B cell (primary cell): Measurements from ENCODE around the gene APH1A. TPM values are rescaled to one million over a fixed set of nuclear protein-coding genes. Genes with fewer than 3 reads are reported as not detected.

Experiments used
- ATAC-seq: fragments of 200-7000 bp; cut with Tn5 transposase; one replicate; pipeline ENCODE4 v1.10.0; 2021; ENCODE audit warnings: low read depth, mild to moderate bottlenecking, moderate number of reproducible peaks, moderate library complexity
- CTCF ChIA-PET: fragments of 350-600 bp; sonication (Branson Sonifier 250); formaldehyde crosslinking; loops from one replicate; lab custom pipeline; 2021; ENCODE audit warnings: antibody characterized with exemption, inconsistent platforms; lab: Charles Lee
- POLR2A ChIA-PET: fragments of 350-600 bp; sonication (Branson Sonifier 250); formaldehyde crosslinking; loops from one replicate; lab custom pipeline; 2021; ENCODE audit warnings: antibody characterized with exemption; lab: Charles Lee
- DNase-seq: peaks from one replicate; pipeline ENCODE4 v3.0.0; 2013
- H2AFZ ChIP-seq: 2 replicates; pipeline ENCODE4 v1.6.1; 2012; ENCODE audit warnings: mild to moderate bottlenecking, low read depth, low read length; ENCODE audit not compliant: insufficient read depth, poor library complexity, severe bottlenecking
- H3K27ac ChIP-seq, 2 donors: 1 replicate in 1 of 2; 2 replicates in 1 of 2; pipeline ENCODE4 v1.5.1; 2012 to 2013; ENCODE audit warnings: low read length in 2 of 2, mild to moderate bottlenecking in 2 of 2, moderate library complexity in 1 of 2
- H3K27me3 ChIP-seq, 4 experiments: fragments of 200-600 bp in 1 of 4; sonication (generic) in 1 of 4; replicated peaks in 1 of 4; 1 replicate in 2 of 4; 2 replicates in 2 of 4; pipeline versions ENCODE4 v1.6.1 to v1.7.0; 2013 to 2016; ENCODE audit warnings: low read length in 3 of 4, mild to moderate bottlenecking in 2 of 4, mixed read lengths in 1 of 4, moderate library complexity in 1 of 4; ENCODE audit not compliant: insufficient read depth in 4 of 4, control insufficient read depth in 3 of 4; ENCODE audit errors: control extremely low read depth in 1 of 4
- H3K36me3 ChIP-seq, 2 experiments: replicated peaks in 1 of 2; 1 replicate in 1 of 2; 2 replicates in 1 of 2; pipeline versions ENCODE4 v1.6.1 to v1.7.1; 2013; ENCODE audit warnings: low read length in 1 of 2; ENCODE audit not compliant: insufficient read depth in 2 of 2, control insufficient read depth in 1 of 2; ENCODE audit errors: control extremely low read depth in 1 of 2, extremely low read depth in 1 of 2
- H3K4me1 ChIP-seq, 2 donors: fragments of 200-600 bp in 1 of 2; sonication (generic) in 1 of 2; 1 replicate in 1 of 2; 2 replicates in 1 of 2; pipeline versions ENCODE4 v1.5.1 to v1.6.1; 2013 to 2017; ENCODE audit warnings: low read length in 2 of 2; ENCODE audit not compliant: control insufficient read depth in 2 of 2, insufficient read depth in 2 of 2
- H3K4me2 ChIP-seq: replicated peaks from 2 replicates; pipeline ENCODE3; 2012; ENCODE audit warnings: mild to moderate bottlenecking, low read depth, low read length; ENCODE audit not compliant: poor library complexity, severe bottlenecking
- H3K4me3 ChIP-seq, 5 experiments: fragments of 200-600 bp in 1 of 5; sonication (generic) in 1 of 5; 1 replicate in 3 of 5; 2 replicates in 2 of 5; pipeline versions ENCODE4 v1.5.1 to v1.7.0; 2011 to 2016; ENCODE audit warnings: low read length in 4 of 5, mild to moderate bottlenecking in 4 of 5, low read depth in 2 of 5, control low read depth in 1 of 5, moderate library complexity in 1 of 5; ENCODE audit not compliant: insufficient read depth in 1 of 5; ENCODE audit errors: control extremely low read depth in 1 of 5, extremely low read depth in 1 of 5
- H3K79me2 ChIP-seq: fragments of 200-600 bp; sonication (generic); one replicate; pipeline ENCODE4 v1.6.0; 2016; ENCODE audit warnings: low read length; ENCODE audit not compliant: control insufficient read depth, insufficient read depth
- H3K9ac ChIP-seq: fragments of 200-600 bp; sonication (generic); 2 replicates; pipeline ENCODE4 v1.6.1; 2017; ENCODE audit warnings: mild to moderate bottlenecking, low read length, moderate library complexity
- H3K9me3 ChIP-seq, 3 donors: one replicate each; pipeline versions ENCODE4 v1.6.1 to v1.7.1; 2013; ENCODE audit warnings: low read length in 2 of 3; ENCODE audit not compliant: control insufficient read depth in 2 of 3, insufficient read depth in 1 of 3; ENCODE audit errors: control extremely low read depth in 1 of 3
- H4K20me1 ChIP-seq: 2 replicates; pipeline ENCODE4 v1.6.0; 2012; ENCODE audit warnings: mild to moderate bottlenecking, low read length; ENCODE audit not compliant: insufficient read depth, control insufficient read depth, poor library complexity, severe bottlenecking
- H3K27ac Mint-ChIP-seq: one replicate; pipeline ENCODE4 v1.8.0; 2021; ENCODE audit warnings: mixed read lengths
- H3K27me3 Mint-ChIP-seq: one replicate; pipeline ENCODE4 v1.8.0; 2021; ENCODE audit warnings: mixed read lengths
- H3K4me1 Mint-ChIP-seq: one replicate; pipeline ENCODE4 v1.8.0; 2021; ENCODE audit warnings: mixed read lengths
- H3K4me3 Mint-ChIP-seq: one replicate; pipeline ENCODE4 v1.8.0; 2021; ENCODE audit warnings: mixed read lengths
- H3K9me3 Mint-ChIP-seq: one replicate; pipeline ENCODE4 v1.8.0; 2022; ENCODE audit warnings: mixed read lengths; ENCODE audit not compliant: insufficient read depth
- EZH2 ChIP-seq: IDR thresholded peaks from 2 replicates; pipeline ENCODE4 v1.6.1; 2012; ENCODE audit warnings: borderline replicate concordance, low read depth, mild to moderate bottlenecking, moderate library complexity, low read length; ENCODE audit not compliant: insufficient read depth, poor library complexity, severe bottlenecking
- WGBS: methylation state at CpG from one replicate; pipeline ENCODE4 v1.1.5; 2013; ENCODE audit warnings: missing lambda C conversion rate; ENCODE audit not compliant: insufficient coverage; 5-methylcytosine and 5-hydroxymethylcytosine counted together
- intact Hi-C: fragments of 100-400 bp; cut with micrococcal nuclease; formaldehyde crosslinking; loops from one replicate; pipeline ENCODE4 v1.10.0; 2022
- polyA plus RNA-seq: library from polyadenylated mRNA; depleted of rRNA; stranded (reverse); fragments of >200 nt; gene quantifications from 2 replicates; pipeline ENCODE4 v1.2.3, GENCODE V29; 2012
- total RNA-seq, 2 donors: library from RNA; stranded (reverse); fragments of 120-200 nt in 1 of 2; gene quantifications; 1 replicate in 1 of 2; 2 replicates in 1 of 2; pipeline versions ENCODE4 v1.2.3 to v1.2.4, GENCODE V29; 2013 to 2022
- TF ChIP-seq, protein P1 (sequence below): fragments of 200-600 bp; IDR thresholded peaks from one replicate; pipeline ENCODE4 v1.8.0; 2022; ENCODE audit warnings: antibody characterized with exemption, mild to moderate bottlenecking

APH1A gene
- total and polyA plus RNA-seq, 2 donors (not counting 1 experiment from before 2014, with no cell fraction given), result 135 to 165 TPM

DNA sequence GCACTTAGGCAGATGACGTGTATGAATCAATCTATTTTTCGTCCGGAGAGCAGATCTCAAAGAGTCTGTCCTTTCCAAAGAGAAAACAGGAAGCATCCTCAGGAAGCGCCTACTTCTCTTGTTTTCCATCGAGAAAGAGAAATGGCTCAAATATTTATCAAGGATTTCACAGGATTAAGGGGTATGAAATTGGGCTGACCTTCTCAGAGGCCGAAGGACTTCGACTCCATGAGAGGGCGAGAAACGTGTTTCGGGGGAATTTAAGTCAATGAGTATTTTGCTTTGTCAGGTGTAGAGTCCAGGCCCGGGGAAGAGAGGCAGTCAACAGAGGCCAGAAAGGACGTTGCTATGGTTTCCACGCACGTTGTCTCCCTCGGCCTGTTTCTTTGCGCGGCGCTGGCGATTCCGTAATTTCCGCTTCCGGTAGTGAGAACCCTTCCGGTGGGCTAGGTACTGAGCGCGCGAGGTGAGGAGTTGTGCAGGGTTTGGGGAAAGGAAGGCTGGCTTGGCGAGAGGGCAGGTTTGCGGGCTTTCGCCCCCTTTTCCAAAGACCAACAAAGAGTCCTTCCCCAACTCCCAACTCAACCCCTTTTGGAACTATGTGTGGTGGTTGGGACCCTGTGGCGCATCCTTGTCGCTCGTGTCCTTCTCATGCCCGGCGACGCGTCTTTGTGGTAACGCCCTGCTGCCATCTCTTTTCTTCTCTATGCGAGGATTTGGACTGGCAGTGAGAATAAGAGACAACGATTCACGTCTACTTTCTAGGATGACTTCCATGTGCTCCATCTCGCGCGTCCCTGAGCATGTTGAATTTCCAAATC, 24.8 kb upstream of the APH1A start, which contains the start of gene MRPS21:
Gene MRPS21 (plus strand): TSS at position 429 of the 821 bp plus-strand sequence. CDS start 506 bp downstream, outside the sequence.
- DNase-seq (peak; percentile 94), ATAC-seq (peak; percentile 97)
- H3K9me3 ChIP-seq, result peaks cover 0 to 2% (median 0%) of the 10 kb centered on the region in 3 donors
- H3K9ac ChIP-seq, result peak within 1 kb of the TSS; percentile 66
- H3K27ac ChIP-seq, result peak within 1 kb of the TSS; percentile 78 to 97
- H3K9me3 Mint-ChIP-seq, result no peaks in the 10 kb centered on the region
- peak within 1 kb of the TSS; percentile 95 for H3K4me3 Mint-ChIP-seq
- peaks cover 4% of the 10 kb centered on the region for H3K27me3 Mint-ChIP-seq
- intact Hi-C loops, result loop anchor here (1.0 to 2.0 kb wide), 5 partner anchors 11 to 194 kb away; partner anchors contain the start of genes ANP32E, APH1A, CIART and PRPF3
- POLR2A ChIA-PET, result interaction anchor here (0.8 kb wide), 1 partner anchor 58 kb away, joined by 3 read pairs; the partner anchor contains the start of gene ANP32E
- peak within 1 kb of the TSS; percentile 98 for H3K27ac Mint-ChIP-seq
- H3K27me3 ChIP-seq, result no peaks in the 10 kb centered on the region
- H3K36me3 ChIP-seq, result peaks cover 0 to 18% of the 10 kb centered on the region in 2 experiments
- under 1% methylated on average over 17 of the region's 43 CpGs for WGBS
- H3K4me3 ChIP-seq, result peak within 1 kb of the TSS; percentile 68 to 96 (median 78)
- peak within 1 kb of the TSS; percentile 79 for H2AFZ ChIP-seq
- H3K79me2 ChIP-seq, result peaks cover 18% of the 10 kb centered on the region
- peaks cover 13 to 18% of the 10 kb centered on the region in 2 donors for H3K4me1 ChIP-seq
- CTCF ChIA-PET, result no interaction called here
- TF ChIP-seq, protein P1, sequence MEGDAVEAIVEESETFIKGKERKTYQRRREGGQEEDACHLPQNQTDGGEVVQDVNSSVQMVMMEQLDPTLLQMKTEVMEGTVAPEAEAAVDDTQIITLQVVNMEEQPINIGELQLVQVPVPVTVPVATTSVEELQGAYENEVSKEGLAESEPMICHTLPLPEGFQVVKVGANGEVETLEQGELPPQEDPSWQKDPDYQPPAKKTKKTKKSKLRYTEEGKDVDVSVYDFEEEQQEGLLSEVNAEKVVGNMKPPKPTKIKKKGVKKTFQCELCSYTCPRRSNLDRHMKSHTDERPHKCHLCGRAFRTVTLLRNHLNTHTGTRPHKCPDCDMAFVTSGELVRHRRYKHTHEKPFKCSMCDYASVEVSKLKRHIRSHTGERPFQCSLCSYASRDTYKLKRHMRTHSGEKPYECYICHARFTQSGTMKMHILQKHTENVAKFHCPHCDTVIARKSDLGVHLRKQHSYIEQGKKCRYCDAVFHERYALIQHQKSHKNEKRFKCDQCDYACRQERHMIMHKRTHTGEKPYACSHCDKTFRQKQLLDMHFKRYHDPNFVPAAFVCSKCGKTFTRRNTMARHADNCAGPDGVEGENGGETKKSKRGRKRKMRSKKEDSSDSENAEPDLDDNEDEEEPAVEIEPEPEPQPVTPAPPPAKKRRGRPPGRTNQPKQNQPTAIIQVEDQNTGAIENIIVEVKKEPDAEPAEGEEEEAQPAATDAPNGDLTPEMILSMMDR, result no peak
- no peak for TF ChIP-seq EZH2
- H3K4me2 ChIP-seq, result peak within 1 kb of the TSS; percentile 76
- peaks cover 20% of the 10 kb centered on the region for H3K4me1 Mint-ChIP-seq
- H4K20me1 ChIP-seq, result no peaks in the 10 kb centered on the region

DNA sequence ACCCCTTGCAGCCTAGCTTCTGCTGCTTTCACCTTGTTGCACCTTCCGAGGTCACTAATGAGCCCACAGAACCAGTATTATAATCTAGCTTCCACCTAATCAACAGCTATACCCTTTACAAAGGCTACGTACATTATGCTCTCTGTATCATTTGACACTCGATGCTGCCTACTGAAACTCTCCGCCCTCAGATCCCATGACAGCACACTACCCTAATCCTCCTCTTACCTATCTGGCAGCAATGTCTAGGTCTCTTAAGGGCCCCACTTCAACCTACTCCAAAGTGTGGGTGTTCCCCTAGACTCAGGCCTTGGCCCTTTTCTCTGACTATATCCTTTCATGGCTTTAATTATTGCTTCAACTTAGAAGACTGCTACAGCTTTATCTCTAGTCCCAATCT, 20.0 kb upstream of the APH1A start:
- H3K27me3 Mint-ChIP-seq, result peaks cover 13% of the 10 kb centered on the region
- no peaks in the 10 kb centered on the region for H3K9me3 Mint-ChIP-seq
- intact Hi-C loops, result no loop called here
- H3K36me3 ChIP-seq, result no peaks in the 10 kb centered on the region
- no peak overlapping the region for H3K27ac Mint-ChIP-seq
- CTCF ChIA-PET, result no interaction called here
- H3K27ac ChIP-seq, result no peak overlapping the region
- DNase-seq, result no peak
- 94% methylated on average over 4 of the region's 4 CpGs for WGBS
- peaks cover 0 to 7% (median 0%) of the 10 kb centered on the region in 4 experiments for H3K27me3 ChIP-seq
- H3K79me2 ChIP-seq, result peaks cover 4% of the 10 kb centered on the region
- no peak overlapping the region for H2AFZ ChIP-seq
- ATAC-seq, result no peak
- TF ChIP-seq, protein P1, result no peak
- no peak for TF ChIP-seq EZH2
- H3K4me2 ChIP-seq, result no peak overlapping the region
- peaks cover 8 to 10% of the 10 kb centered on the region in 2 donors for H3K4me1 ChIP-seq
- no peaks in the 10 kb centered on the region for H4K20me1 ChIP-seq
- H3K4me3 ChIP-seq, result no peak overlapping the region
- H3K9me3 ChIP-seq, result no peaks in the 10 kb centered on the region
- no peak overlapping the region for H3K9ac ChIP-seq
- POLR2A ChIA-PET, result no interaction called here
- no peak overlapping the region for H3K4me3 Mint-ChIP-seq
- peaks cover 9% of the 10 kb centered on the region for H3K4me1 Mint-ChIP-seq
